GM12878 (cell line): ENCODE results near the gene GDF11.

Source experiments
- CBFB ChIP-seq: IDR thresholded peaks from 2 replicates; pipeline ENCODE4 v1.6.1; 2016; ENCODE audit warnings: antibody characterized with exemption, low read depth
- CEBPB ChIP-seq, 2 experiments: fragments of 150-350 bp in 1 of 2; IDR thresholded peaks; 2 replicates each; pipeline ENCODE4 v1.6.1; 2012 to 2014; ENCODE audit warnings: low read depth in 2 of 2, low read length in 2 of 2, borderline replicate concordance in 1 of 2, inconsistent platforms in 1 of 2
- CREM ChIP-seq: IDR thresholded peaks from 2 replicates; pipeline ENCODE4 v1.6.1; 2014; ENCODE audit warnings: antibody characterized with exemption, low read depth
- ELK1 ChIP-seq: IDR thresholded peaks from 2 replicates; pipeline ENCODE4 v1.6.1; 2012; ENCODE audit warnings: low read depth, low read length, improper control_type of control experiment
- EP300 ChIP-seq, 2 experiments: fragments of 150-350 bp in 1 of 2; IDR thresholded peaks; 2 replicates each; pipeline ENCODE4 v1.6.1; 2011 to 2012; ENCODE audit warnings: low read depth in 2 of 2, low read length in 2 of 2, borderline replicate concordance in 1 of 2, improper control_type of control experiment in 1 of 2, inconsistent platforms in 1 of 2; ENCODE audit not compliant: control insufficient read depth in 1 of 2
- EZH2 ChIP-seq: IDR thresholded peaks from 2 replicates; pipeline ENCODE4 v1.6.1; 2012; ENCODE audit warnings: low read depth, mild to moderate bottlenecking, control low read depth, inconsistent platforms, low read length, borderline replicate concordance; ENCODE audit not compliant: control insufficient read depth
- NFIC ChIP-seq: IDR thresholded peaks from 2 replicates; pipeline ENCODE4 v1.6.1; 2012; ENCODE audit warnings: low read depth, mild to moderate bottlenecking, inconsistent platforms, low read length, moderate library complexity
- NR2C2 ChIP-seq: IDR thresholded peaks from 2 replicates; pipeline ENCODE4 v1.6.1; 2011; ENCODE audit warnings: borderline replicate concordance, low read depth; ENCODE audit not compliant: control insufficient read depth, insufficient read length
- POLR2A ChIP-seq: IDR thresholded peaks from 2 replicates; pipeline ENCODE4 v1.6.1; 2011; ENCODE audit warnings: low read depth, mild to moderate bottlenecking, low read length
- ZBTB40 ChIP-seq: fragments of 450-650 bp; IDR thresholded peaks from 2 replicates; pipeline ENCODE4 v1.6.1; 2016; ENCODE audit warnings: mild to moderate bottlenecking, moderate library complexity, borderline replicate concordance
- TF ChIP-seq, protein P1 (sequence below), 3 experiments: IDR thresholded peaks in 2 of 3; conservative IDR thresholded peaks in 1 of 3; 2 replicates each; pipeline ENCODE4 v1.5.1; 2011; ENCODE audit warnings: low read depth in 3 of 3, low read length in 3 of 3, mild to moderate bottlenecking in 3 of 3, control low read depth in 2 of 3, moderate library complexity in 2 of 3, inconsistent platforms in 1 of 3, mixed read lengths in 1 of 3; ENCODE audit not compliant: control insufficient read depth in 2 of 3, insufficient read depth in 1 of 3; ENCODE audit errors: extremely low read depth in 1 of 3
- TF ChIP-seq, protein P2 (sequence below): fragments of 450-650 bp; IDR thresholded peaks from 2 replicates; pipeline ENCODE4 v1.6.1; 2017; ENCODE audit warnings: mild to moderate bottlenecking
- TF ChIP-seq, protein P3 (sequence below): IDR thresholded peaks from 2 replicates; pipeline ENCODE4 v1.6.1; 2012; ENCODE audit warnings: mild to moderate bottlenecking, low read depth, low read length
- TF ChIP-seq, protein P4 (sequence below): fragments of 450-650 bp; IDR thresholded peaks from 2 replicates; pipeline ENCODE4 v1.6.1; 2014; ENCODE audit warnings: mild to moderate bottlenecking

DNA sequence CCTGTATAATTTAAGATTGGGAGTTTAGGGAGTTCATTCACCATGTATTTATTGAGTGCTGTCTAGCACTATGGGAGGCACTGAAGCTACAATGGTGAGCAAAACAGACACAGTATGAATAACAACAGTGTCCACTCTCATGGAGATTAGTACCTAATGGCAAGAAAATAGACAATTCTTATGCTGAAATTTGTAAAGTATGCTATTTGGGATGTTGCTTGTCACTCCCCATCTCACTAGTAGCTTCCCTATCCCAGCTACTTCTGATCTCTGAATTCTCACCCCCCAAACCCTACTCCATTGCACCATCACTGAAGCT lies 4.0 kb downstream of the GDF11 start:
- TF ChIP-seq NR2C2 (no peak), POLR2A (no peak), CBFB (no peak), NFIC (no peak), EZH2 (no peak), ELK1 (no peak), CEBPB (IDR thresholded peaks at IDR 0.05; ENCODE audit: borderline replicate concordance in 1 of 2, low read depth in 2 of 2, low read length in 2 of 2) (no peak), CREM (no peak), EP300 (IDR thresholded peaks at IDR 0.05; ENCODE audit: borderline replicate concordance in 1 of 2, control insufficient read depth in 1 of 2, low read depth in 2 of 2, low read length in 2 of 2) (no peak), ZBTB40 (no peak)
- TF ChIP-seq, protein P1, sequence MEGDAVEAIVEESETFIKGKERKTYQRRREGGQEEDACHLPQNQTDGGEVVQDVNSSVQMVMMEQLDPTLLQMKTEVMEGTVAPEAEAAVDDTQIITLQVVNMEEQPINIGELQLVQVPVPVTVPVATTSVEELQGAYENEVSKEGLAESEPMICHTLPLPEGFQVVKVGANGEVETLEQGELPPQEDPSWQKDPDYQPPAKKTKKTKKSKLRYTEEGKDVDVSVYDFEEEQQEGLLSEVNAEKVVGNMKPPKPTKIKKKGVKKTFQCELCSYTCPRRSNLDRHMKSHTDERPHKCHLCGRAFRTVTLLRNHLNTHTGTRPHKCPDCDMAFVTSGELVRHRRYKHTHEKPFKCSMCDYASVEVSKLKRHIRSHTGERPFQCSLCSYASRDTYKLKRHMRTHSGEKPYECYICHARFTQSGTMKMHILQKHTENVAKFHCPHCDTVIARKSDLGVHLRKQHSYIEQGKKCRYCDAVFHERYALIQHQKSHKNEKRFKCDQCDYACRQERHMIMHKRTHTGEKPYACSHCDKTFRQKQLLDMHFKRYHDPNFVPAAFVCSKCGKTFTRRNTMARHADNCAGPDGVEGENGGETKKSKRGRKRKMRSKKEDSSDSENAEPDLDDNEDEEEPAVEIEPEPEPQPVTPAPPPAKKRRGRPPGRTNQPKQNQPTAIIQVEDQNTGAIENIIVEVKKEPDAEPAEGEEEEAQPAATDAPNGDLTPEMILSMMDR (IDR thresholded peaks at IDR 0.05 in 2 of 3, conservative IDR thresholded peaks at IDR 0.05 in 1 of 3; ENCODE audit: control insufficient read depth in 2 of 3, extremely low read depth in 1 of 3, insufficient read depth in 1 of 3, low read depth in 3 of 3, low read length in 3 of 3): no peak
- TF ChIP-seq, protein P2, sequence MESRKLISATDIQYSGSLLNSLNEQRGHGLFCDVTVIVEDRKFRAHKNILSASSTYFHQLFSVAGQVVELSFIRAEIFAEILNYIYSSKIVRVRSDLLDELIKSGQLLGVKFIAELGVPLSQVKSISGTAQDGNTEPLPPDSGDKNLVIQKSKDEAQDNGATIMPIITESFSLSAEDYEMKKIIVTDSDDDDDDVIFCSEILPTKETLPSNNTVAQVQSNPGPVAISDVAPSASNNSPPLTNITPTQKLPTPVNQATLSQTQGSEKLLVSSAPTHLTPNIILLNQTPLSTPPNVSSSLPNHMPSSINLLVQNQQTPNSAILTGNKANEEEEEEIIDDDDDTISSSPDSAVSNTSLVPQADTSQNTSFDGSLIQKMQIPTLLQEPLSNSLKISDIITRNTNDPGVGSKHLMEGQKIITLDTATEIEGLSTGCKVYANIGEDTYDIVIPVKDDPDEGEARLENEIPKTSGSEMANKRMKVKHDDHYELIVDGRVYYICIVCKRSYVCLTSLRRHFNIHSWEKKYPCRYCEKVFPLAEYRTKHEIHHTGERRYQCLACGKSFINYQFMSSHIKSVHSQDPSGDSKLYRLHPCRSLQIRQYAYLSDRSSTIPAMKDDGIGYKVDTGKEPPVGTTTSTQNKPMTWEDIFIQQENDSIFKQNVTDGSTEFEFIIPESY: no peak
- TF ChIP-seq, protein P3, sequence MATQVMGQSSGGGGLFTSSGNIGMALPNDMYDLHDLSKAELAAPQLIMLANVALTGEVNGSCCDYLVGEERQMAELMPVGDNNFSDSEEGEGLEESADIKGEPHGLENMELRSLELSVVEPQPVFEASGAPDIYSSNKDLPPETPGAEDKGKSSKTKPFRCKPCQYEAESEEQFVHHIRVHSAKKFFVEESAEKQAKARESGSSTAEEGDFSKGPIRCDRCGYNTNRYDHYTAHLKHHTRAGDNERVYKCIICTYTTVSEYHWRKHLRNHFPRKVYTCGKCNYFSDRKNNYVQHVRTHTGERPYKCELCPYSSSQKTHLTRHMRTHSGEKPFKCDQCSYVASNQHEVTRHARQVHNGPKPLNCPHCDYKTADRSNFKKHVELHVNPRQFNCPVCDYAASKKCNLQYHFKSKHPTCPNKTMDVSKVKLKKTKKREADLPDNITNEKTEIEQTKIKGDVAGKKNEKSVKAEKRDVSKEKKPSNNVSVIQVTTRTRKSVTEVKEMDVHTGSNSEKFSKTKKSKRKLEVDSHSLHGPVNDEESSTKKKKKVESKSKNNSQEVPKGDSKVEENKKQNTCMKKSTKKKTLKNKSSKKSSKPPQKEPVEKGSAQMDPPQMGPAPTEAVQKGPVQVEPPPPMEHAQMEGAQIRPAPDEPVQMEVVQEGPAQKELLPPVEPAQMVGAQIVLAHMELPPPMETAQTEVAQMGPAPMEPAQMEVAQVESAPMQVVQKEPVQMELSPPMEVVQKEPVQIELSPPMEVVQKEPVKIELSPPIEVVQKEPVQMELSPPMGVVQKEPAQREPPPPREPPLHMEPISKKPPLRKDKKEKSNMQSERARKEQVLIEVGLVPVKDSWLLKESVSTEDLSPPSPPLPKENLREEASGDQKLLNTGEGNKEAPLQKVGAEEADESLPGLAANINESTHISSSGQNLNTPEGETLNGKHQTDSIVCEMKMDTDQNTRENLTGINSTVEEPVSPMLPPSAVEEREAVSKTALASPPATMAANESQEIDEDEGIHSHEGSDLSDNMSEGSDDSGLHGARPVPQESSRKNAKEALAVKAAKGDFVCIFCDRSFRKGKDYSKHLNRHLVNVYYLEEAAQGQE: no peak
- TF ChIP-seq, protein P4, sequence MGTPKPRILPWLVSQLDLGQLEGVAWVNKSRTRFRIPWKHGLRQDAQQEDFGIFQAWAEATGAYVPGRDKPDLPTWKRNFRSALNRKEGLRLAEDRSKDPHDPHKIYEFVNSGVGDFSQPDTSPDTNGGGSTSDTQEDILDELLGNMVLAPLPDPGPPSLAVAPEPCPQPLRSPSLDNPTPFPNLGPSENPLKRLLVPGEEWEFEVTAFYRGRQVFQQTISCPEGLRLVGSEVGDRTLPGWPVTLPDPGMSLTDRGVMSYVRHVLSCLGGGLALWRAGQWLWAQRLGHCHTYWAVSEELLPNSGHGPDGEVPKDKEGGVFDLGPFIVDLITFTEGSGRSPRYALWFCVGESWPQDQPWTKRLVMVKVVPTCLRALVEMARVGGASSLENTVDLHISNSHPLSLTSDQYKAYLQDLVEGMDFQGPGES: no peak
